AG04450 (cell line): ENCODE measurements around the gene DYSF. TPM values are rescaled to one million over a fixed set of nuclear protein-coding genes. Genes with fewer than 3 reads are reported as not detected.

Source experiments
- CTCF ChIA-PET: fragments of 300-600, 350-600 bp; formaldehyde crosslinking; extraction: SDS; loops from one replicate; lab custom pipeline; 2022; ENCODE audit warnings: antibody characterized with exemption, inconsistent platforms; lab: Charles Lee
- POLR2A ChIA-PET: fragments of 350-600 bp; formaldehyde crosslinking; extraction: SDS; loops from one replicate; lab custom pipeline; 2021; ENCODE audit warnings: antibody characterized with exemption, inconsistent platforms; lab: Yijun Ruan, JAX
- DNase-seq: peaks from one replicate; pipeline ENCODE4 v3.0.0-alpha.2; 2011; ENCODE audit warnings: low read depth, low spot score
- H3K27ac ChIP-seq: one replicate; pipeline ENCODE4 v1.5.1; 2012; ENCODE audit warnings: low read depth, low read length, control low read depth
- H3K27me3 ChIP-seq: one replicate; pipeline ENCODE4 v1.6.0; 2012; ENCODE audit warnings: low read length; ENCODE audit not compliant: control insufficient read depth, insufficient read depth
- H3K4me3 ChIP-seq: 2 replicates; pipeline ENCODE4 v1.5.1; 2011; ENCODE audit warnings: mild to moderate bottlenecking, low read depth, low read length, control low read depth
- H3K9me3 ChIP-seq: 2 replicates; pipeline ENCODE4 v1.5.1; 2012; ENCODE audit warnings: low read length; ENCODE audit not compliant: control insufficient read depth, insufficient read depth
- polyA plus RNA-seq: library from polyadenylated mRNA; depleted of rRNA; stranded (reverse); fragments of >200 nt; gene quantifications from 2 replicates; pipeline ENCODE4 v1.2.3, GENCODE V29; 2011
- TF ChIP-seq, protein P1 (sequence below): IDR thresholded peaks from 2 replicates; pipeline ENCODE4 v1.5.1; 2011; ENCODE audit warnings: low read depth, low read length, control low read depth, inconsistent platforms

Gene DYSF
- polyA plus RNA-seq, 1 experiment, result 0.07 TPM

DNA sequence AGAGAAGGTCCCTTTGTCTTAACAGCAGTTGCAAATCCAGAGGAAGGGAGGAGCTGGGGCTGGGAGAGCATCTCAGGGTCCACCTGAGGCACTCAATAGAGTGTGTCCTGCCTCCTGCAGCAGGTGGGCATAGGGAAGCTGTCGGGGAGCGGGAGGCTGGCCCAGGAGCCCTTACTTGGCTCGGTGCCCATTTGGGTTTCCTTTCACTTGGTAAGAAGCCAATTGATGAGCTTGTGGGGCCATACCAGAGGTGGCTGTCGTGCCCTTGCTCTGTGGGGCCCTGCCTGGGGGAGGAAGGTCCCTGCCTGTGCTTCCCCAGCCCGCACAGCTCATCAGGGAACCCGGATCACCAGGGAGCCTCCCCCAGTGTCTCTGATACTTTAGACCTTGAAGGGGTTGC lies 229.7 kb downstream of the DYSF start:
- Histone ChIP-seq H3K27ac (no peak overlapping the region), H3K27me3 (peaks cover 10% of the 10 kb centered on the region), H3K4me3 (no peak overlapping the region), H3K9me3 (no peaks in the 10 kb centered on the region)
- TF ChIP-seq, protein P1, sequence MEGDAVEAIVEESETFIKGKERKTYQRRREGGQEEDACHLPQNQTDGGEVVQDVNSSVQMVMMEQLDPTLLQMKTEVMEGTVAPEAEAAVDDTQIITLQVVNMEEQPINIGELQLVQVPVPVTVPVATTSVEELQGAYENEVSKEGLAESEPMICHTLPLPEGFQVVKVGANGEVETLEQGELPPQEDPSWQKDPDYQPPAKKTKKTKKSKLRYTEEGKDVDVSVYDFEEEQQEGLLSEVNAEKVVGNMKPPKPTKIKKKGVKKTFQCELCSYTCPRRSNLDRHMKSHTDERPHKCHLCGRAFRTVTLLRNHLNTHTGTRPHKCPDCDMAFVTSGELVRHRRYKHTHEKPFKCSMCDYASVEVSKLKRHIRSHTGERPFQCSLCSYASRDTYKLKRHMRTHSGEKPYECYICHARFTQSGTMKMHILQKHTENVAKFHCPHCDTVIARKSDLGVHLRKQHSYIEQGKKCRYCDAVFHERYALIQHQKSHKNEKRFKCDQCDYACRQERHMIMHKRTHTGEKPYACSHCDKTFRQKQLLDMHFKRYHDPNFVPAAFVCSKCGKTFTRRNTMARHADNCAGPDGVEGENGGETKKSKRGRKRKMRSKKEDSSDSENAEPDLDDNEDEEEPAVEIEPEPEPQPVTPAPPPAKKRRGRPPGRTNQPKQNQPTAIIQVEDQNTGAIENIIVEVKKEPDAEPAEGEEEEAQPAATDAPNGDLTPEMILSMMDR, result no peak
- DNase-seq, result no peak
- ChIA-PET CTCF (no interaction called here), POLR2A (no interaction called here)

DNA sequence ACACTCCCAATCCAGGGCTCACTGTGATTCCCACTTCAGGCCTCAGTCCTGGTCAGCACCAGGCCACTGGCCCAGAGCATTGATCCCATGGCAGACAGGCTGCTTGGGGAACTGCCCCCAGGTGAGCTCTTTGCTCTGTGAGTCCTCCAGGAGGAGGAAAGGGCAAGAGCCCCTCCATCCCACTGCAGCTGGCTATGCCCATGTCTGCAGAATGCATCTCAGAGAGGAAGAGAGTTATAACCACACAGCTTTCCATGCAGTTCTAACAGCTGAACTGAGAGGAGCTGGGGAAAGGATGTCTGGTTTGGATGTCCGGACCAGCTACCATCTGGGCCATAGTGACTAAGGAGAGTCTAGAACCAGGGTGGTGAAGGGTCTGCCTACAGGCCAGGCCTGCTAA lies 230.3 kb downstream of the DYSF start:
- DNase-seq, result no peak
- no peak overlapping the region for H3K27ac ChIP-seq
- no peaks in the 10 kb centered on the region for H3K9me3 ChIP-seq
- H3K4me3 ChIP-seq, result no peak overlapping the region
- TF ChIP-seq, protein P1, result no peak
- peaks cover 16% of the 10 kb centered on the region for H3K27me3 ChIP-seq
- ChIA-PET POLR2A (no interaction called here), CTCF (no interaction called here)

- no peak overlapping the region for H3K27ac ChIP-seq
- TF ChIP-seq, protein P1, result no peak
- peaks cover 14% of the 10 kb centered on the region for H3K27me3 ChIP-seq
- H3K4me3 ChIP-seq, result no peak overlapping the region
- ChIA-PET POLR2A (no interaction called here), CTCF (no interaction called here)
- no peak for DNase-seq
- H3K9me3 ChIP-seq, result no peaks in the 10 kb centered on the region
Observed at GRCh38 chr2:71684226-71685072, 231.1 kb downstream of the DYSF start.

DNA sequence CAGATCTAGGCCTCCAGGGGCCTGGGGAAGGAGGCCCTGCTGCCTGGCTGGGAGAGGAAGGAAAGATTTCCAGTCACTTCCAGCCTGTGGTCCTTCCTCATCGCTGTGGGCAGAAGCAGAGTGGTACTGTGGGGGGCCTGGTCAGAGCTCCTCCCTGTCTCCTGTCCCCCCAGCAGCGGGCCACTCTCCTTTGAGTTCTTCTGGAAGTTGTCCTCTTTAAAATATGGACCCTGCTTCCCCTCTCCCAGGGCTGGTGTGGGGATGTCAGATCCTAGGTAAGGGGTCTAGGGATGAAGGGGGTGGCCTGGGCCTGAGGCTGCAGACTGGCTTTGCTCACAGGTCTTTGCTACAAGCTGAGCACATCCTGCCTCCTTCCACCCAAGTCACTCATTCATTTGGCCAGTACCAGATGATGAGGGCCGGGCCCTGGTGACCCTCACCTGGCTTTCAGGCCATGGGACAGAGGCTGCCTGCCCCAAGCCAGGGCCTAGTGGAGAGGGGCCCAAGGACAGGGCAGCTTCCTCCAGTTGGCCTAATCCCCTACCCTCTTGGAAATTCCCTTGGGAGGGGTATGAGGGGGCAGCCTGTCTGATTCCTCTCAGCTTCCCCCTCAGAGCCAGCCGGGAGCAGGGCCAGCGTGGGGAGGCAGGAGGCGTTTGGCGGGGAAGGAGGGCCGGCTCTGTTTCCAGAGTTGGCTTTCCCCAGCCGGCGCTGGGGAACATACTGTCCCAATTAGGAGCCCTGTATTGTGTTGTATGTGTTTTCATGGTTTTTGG lies 231.9 kb downstream of the DYSF start:
- TF ChIP-seq, protein P1, result no peak
- peaks cover 18% of the 10 kb centered on the region for H3K27me3 ChIP-seq
- CTCF ChIA-PET, result no interaction called here
- H3K4me3 ChIP-seq, result no peak overlapping the region
- POLR2A ChIA-PET, result no interaction called here
- DNase-seq, result no peak
- no peaks in the 10 kb centered on the region for H3K9me3 ChIP-seq
- no peak overlapping the region for H3K27ac ChIP-seq
